ENCODE measurements around the gene PCDH8.

PCDH8 gene

GRCh38 chr13:52845334-52845761 lies 3.1 kb downstream of the PCDH8 start:
- H3K9ac ChIP-seq (ENCODE audit: low read depth in 1 of 2, low read length in 2 of 2) = no peak overlapping the region
- H3K4me3 ChIP-seq (ENCODE audit: low read depth in 1 of 2, low read length in 2 of 2) = no peak overlapping the region
- H3K27ac ChIP-seq (ENCODE audit: low read depth, low read length) = no peak overlapping the region
- H3K9me3 ChIP-seq (ENCODE audit: control insufficient read depth in 1 of 2, low read length in 2 of 2) = no peaks in the 10 kb centered on the region
- H3K4me1 ChIP-seq (ENCODE audit: control insufficient read depth in 1 of 2, insufficient read depth in 2 of 2, low read length in 2 of 2) = peaks cover 0 to 2% of the 10 kb centered on the region in 2 donors
- peaks cover 44 to 70% of the 10 kb centered on the region in 2 donors for H3K27me3 ChIP-seq (ENCODE audit: control insufficient read depth in 1 of 2, insufficient read depth in 2 of 2, low read length in 2 of 2)
- no peaks in the 10 kb centered on the region for H3K36me3 ChIP-seq (ENCODE audit: control insufficient read depth in 1 of 2, insufficient read depth in 2 of 2, low read length in 2 of 2)

- Histone ChIP-seq H3K4me1 (ENCODE audit: control insufficient read depth in 1 of 2, insufficient read depth in 2 of 2, low read length in 2 of 2) (no peaks in the 10 kb centered on the region), H3K27me3 (ENCODE audit: control insufficient read depth in 1 of 2, insufficient read depth in 2 of 2, low read length in 2 of 2) (peaks cover 44 to 65% of the 10 kb centered on the region in 2 donors), H3K9me3 (ENCODE audit: control insufficient read depth in 1 of 2, low read length in 2 of 2) (no peaks in the 10 kb centered on the region), H3K36me3 (ENCODE audit: control insufficient read depth in 1 of 2, insufficient read depth in 2 of 2, low read length in 2 of 2) (no peaks in the 10 kb centered on the region), H3K9ac (ENCODE audit: low read depth in 1 of 2, low read length in 2 of 2) (no peak overlapping the region), H3K27ac (ENCODE audit: low read depth, low read length) (no peak overlapping the region), H3K4me3 (ENCODE audit: low read depth in 1 of 2, low read length in 2 of 2) (no peak overlapping the region)
Observed at GRCh38 chr13:52844836-52845235, 3.6 kb downstream of the PCDH8 start.

GRCh38 chr13:52842441-52842840 lies 6.0 kb downstream of the PCDH8 start:
- H3K4me3 ChIP-seq (ENCODE audit: low read depth in 1 of 2, low read length in 2 of 2) = no peak overlapping the region
- no peaks in the 10 kb centered on the region for H3K4me1 ChIP-seq (ENCODE audit: control insufficient read depth in 1 of 2, insufficient read depth in 2 of 2, low read length in 2 of 2)
- no peaks in the 10 kb centered on the region for H3K9me3 ChIP-seq (ENCODE audit: control insufficient read depth in 1 of 2, low read length in 2 of 2)
- H3K27me3 ChIP-seq (ENCODE audit: control insufficient read depth in 1 of 2, insufficient read depth in 2 of 2, low read length in 2 of 2) = peaks cover 24 to 41% of the 10 kb centered on the region in 2 donors
- no peak overlapping the region for H3K27ac ChIP-seq (ENCODE audit: low read depth, low read length)
- H3K36me3 ChIP-seq (ENCODE audit: control insufficient read depth in 1 of 2, insufficient read depth in 2 of 2, low read length in 2 of 2) = no peaks in the 10 kb centered on the region
- no peak overlapping the region for H3K9ac ChIP-seq (ENCODE audit: low read depth in 1 of 2, low read length in 2 of 2)

GRCh38 chr13:52840066-52840465 lies 8.4 kb downstream of the PCDH8 start:
- Histone ChIP-seq H3K36me3 (ENCODE audit: control insufficient read depth in 1 of 2, insufficient read depth in 2 of 2, low read length in 2 of 2) (no peaks in the 10 kb centered on the region), H3K9ac (ENCODE audit: low read depth in 1 of 2, low read length in 2 of 2) (no peak overlapping the region), H3K4me3 (ENCODE audit: low read depth in 1 of 2, low read length in 2 of 2) (no peak overlapping the region), H3K9me3 (ENCODE audit: control insufficient read depth in 1 of 2, low read length in 2 of 2) (no peaks in the 10 kb centered on the region), H3K4me1 (ENCODE audit: control insufficient read depth in 1 of 2, insufficient read depth in 2 of 2, low read length in 2 of 2) (no peaks in the 10 kb centered on the region), H3K27ac (ENCODE audit: low read depth, low read length) (no peak overlapping the region), H3K27me3 (ENCODE audit: control insufficient read depth in 1 of 2, insufficient read depth in 2 of 2, low read length in 2 of 2) (peaks cover 8 to 26% of the 10 kb centered on the region in 2 donors)

GRCh38 chr13:52838433-52839107 lies 9.9 kb downstream of the PCDH8 start:
- H3K4me3 ChIP-seq (ENCODE audit: low read depth in 1 of 2, low read length in 2 of 2) = no peak overlapping the region
- H3K27me3 ChIP-seq (ENCODE audit: control insufficient read depth in 1 of 2, insufficient read depth in 2 of 2, low read length in 2 of 2) = peaks cover 0 to 13% of the 10 kb centered on the region in 2 donors
- H3K36me3 ChIP-seq (ENCODE audit: control insufficient read depth in 1 of 2, insufficient read depth in 2 of 2, low read length in 2 of 2) = no peaks in the 10 kb centered on the region
- H3K4me1 ChIP-seq (ENCODE audit: control insufficient read depth in 1 of 2, insufficient read depth in 2 of 2, low read length in 2 of 2) = no peaks in the 10 kb centered on the region
- no peaks in the 10 kb centered on the region for H3K9me3 ChIP-seq (ENCODE audit: control insufficient read depth in 1 of 2, low read length in 2 of 2)
- no peak overlapping the region for H3K9ac ChIP-seq (ENCODE audit: low read depth in 1 of 2, low read length in 2 of 2)
- H3K27ac ChIP-seq (ENCODE audit: low read depth, low read length) = no peak overlapping the region

- Histone ChIP-seq H3K27me3 (ENCODE audit: control insufficient read depth in 1 of 2, insufficient read depth in 2 of 2, low read length in 2 of 2) (peaks cover 0 to 5% of the 10 kb centered on the region in 2 donors), H3K27ac (ENCODE audit: low read depth, low read length) (no peak overlapping the region), H3K36me3 (ENCODE audit: control insufficient read depth in 1 of 2, insufficient read depth in 2 of 2, low read length in 2 of 2) (no peaks in the 10 kb centered on the region), H3K9me3 (ENCODE audit: control insufficient read depth in 1 of 2, low read length in 2 of 2) (no peaks in the 10 kb centered on the region), H3K4me3 (ENCODE audit: low read depth in 1 of 2, low read length in 2 of 2) (no peak overlapping the region), H3K4me1 (ENCODE audit: control insufficient read depth in 1 of 2, insufficient read depth in 2 of 2, low read length in 2 of 2) (no peaks in the 10 kb centered on the region), H3K9ac (ENCODE audit: low read depth in 1 of 2, low read length in 2 of 2) (no peak overlapping the region)
Observed at GRCh38 chr13:52837850-52838249, 10.6 kb downstream of the PCDH8 start.

- H3K36me3 ChIP-seq (ENCODE audit: control insufficient read depth in 1 of 2, insufficient read depth in 2 of 2, low read length in 2 of 2) = no peaks in the 10 kb centered on the region
- no peaks in the 10 kb centered on the region for H3K4me1 ChIP-seq (ENCODE audit: control insufficient read depth in 1 of 2, insufficient read depth in 2 of 2, low read length in 2 of 2)
- H3K9ac ChIP-seq (ENCODE audit: low read depth in 1 of 2, low read length in 2 of 2) = no peak overlapping the region
- no peaks in the 10 kb centered on the region for H3K9me3 ChIP-seq (ENCODE audit: control insufficient read depth in 1 of 2, low read length in 2 of 2)
- H3K4me3 ChIP-seq (ENCODE audit: low read depth in 1 of 2, low read length in 2 of 2) = no peak overlapping the region
- no peak overlapping the region for H3K27ac ChIP-seq (ENCODE audit: low read depth, low read length)
- no peaks in the 10 kb centered on the region for H3K27me3 ChIP-seq (ENCODE audit: control insufficient read depth in 1 of 2, insufficient read depth in 2 of 2, low read length in 2 of 2)
Observed at GRCh38 chr13:52835071-52835839, 13.2 kb downstream of the PCDH8 start.

GRCh38 chr13:52833296-52833875 lies 15.1 kb downstream of the PCDH8 start:
- no peak overlapping the region for H3K4me3 ChIP-seq (ENCODE audit: low read depth in 1 of 2, low read length in 2 of 2)
- H3K27ac ChIP-seq (ENCODE audit: low read depth, low read length) = no peak overlapping the region
- H3K9me3 ChIP-seq (ENCODE audit: control insufficient read depth in 1 of 2, low read length in 2 of 2) = no peaks in the 10 kb centered on the region
- no peaks in the 10 kb centered on the region for H3K4me1 ChIP-seq (ENCODE audit: control insufficient read depth in 1 of 2, insufficient read depth in 2 of 2, low read length in 2 of 2)
- H3K27me3 ChIP-seq (ENCODE audit: control insufficient read depth in 1 of 2, insufficient read depth in 2 of 2, low read length in 2 of 2) = no peaks in the 10 kb centered on the region
- H3K36me3 ChIP-seq (ENCODE audit: control insufficient read depth in 1 of 2, insufficient read depth in 2 of 2, low read length in 2 of 2) = no peaks in the 10 kb centered on the region
- no peak overlapping the region for H3K9ac ChIP-seq (ENCODE audit: low read depth in 1 of 2, low read length in 2 of 2)

- Histone ChIP-seq H3K9me3 (ENCODE audit: control insufficient read depth in 1 of 2, low read length in 2 of 2) (no peaks in the 10 kb centered on the region), H3K27me3 (ENCODE audit: control insufficient read depth in 1 of 2, insufficient read depth in 2 of 2, low read length in 2 of 2) (no peaks in the 10 kb centered on the region), H3K27ac (ENCODE audit: low read depth, low read length) (no peak overlapping the region), H3K9ac (ENCODE audit: low read depth in 1 of 2, low read length in 2 of 2) (no peak overlapping the region), H3K36me3 (ENCODE audit: control insufficient read depth in 1 of 2, insufficient read depth in 2 of 2, low read length in 2 of 2) (no peaks in the 10 kb centered on the region), H3K4me1 (ENCODE audit: control insufficient read depth in 1 of 2, insufficient read depth in 2 of 2, low read length in 2 of 2) (no peaks in the 10 kb centered on the region), H3K4me3 (ENCODE audit: low read depth in 1 of 2, low read length in 2 of 2) (no peak overlapping the region)
Observed at GRCh38 chr13:52832313-52832712, 16.1 kb downstream of the PCDH8 start.

GRCh38 chr13:52830946-52831345 lies 17.5 kb downstream of the PCDH8 start:
- Histone ChIP-seq H3K36me3 (ENCODE audit: control insufficient read depth in 1 of 2, insufficient read depth in 2 of 2, low read length in 2 of 2) (no peaks in the 10 kb centered on the region), H3K27me3 (ENCODE audit: control insufficient read depth in 1 of 2, insufficient read depth in 2 of 2, low read length in 2 of 2) (no peaks in the 10 kb centered on the region), H3K4me1 (ENCODE audit: control insufficient read depth in 1 of 2, insufficient read depth in 2 of 2, low read length in 2 of 2) (no peaks in the 10 kb centered on the region), H3K4me3 (ENCODE audit: low read depth in 1 of 2, low read length in 2 of 2) (no peak overlapping the region), H3K9me3 (ENCODE audit: control insufficient read depth in 1 of 2, low read length in 2 of 2) (no peaks in the 10 kb centered on the region), H3K9ac (ENCODE audit: low read depth in 1 of 2, low read length in 2 of 2) (no peak overlapping the region), H3K27ac (ENCODE audit: low read depth, low read length) (no peak overlapping the region)

Measured in duodenal mucosa (tissue), 2 donors.